Astrocyte (in vitro differentiated cells and primary cell): ENCODE results near the gene COL27A1. TPM values are rescaled to one million over a fixed set of nuclear protein-coding genes. Genes with fewer than 3 reads are reported as not detected.

Experiments used
- DNase-seq: peaks from one replicate; pipeline ENCODE4 v3.0.0-alpha.2; 2010; ENCODE audit warnings: low read depth
- FAIRE-seq: peaks from 2 replicates; lab custom pipeline; 2011; peaks lifted over from hg19 to GRCh38; lab: Jason Lieb, UNC
- H2AFZ ChIP-seq: 2 replicates; pipeline ENCODE4 v1.6.0; 2012; ENCODE audit warnings: low read depth, low read length, inconsistent platforms
- H3K27ac ChIP-seq: 2 replicates; pipeline ENCODE4 v1.5.1; 2011; ENCODE audit warnings: low read depth, low read length, inconsistent platforms
- H3K27me3 ChIP-seq: 2 replicates; pipeline ENCODE4 v1.6.0; 2011; ENCODE audit warnings: low read length, inconsistent platforms; ENCODE audit not compliant: insufficient read depth
- H3K36me3 ChIP-seq: 2 replicates; pipeline ENCODE4 v1.5.1; 2011; ENCODE audit warnings: low read length, inconsistent platforms; ENCODE audit not compliant: insufficient read depth
- H3K4me1 ChIP-seq: 2 replicates; pipeline ENCODE4 v1.5.1; 2011; ENCODE audit warnings: low read length, inconsistent platforms; ENCODE audit not compliant: insufficient read depth
- H3K4me2 ChIP-seq: 2 replicates; pipeline ENCODE4 v1.6.0; 2012; ENCODE audit warnings: low read length, inconsistent platforms
- H3K4me3 ChIP-seq: 2 replicates; pipeline ENCODE4 v1.5.1; 2011; ENCODE audit warnings: low read depth, mild to moderate bottlenecking, low read length, inconsistent platforms; ENCODE audit not compliant: insufficient read depth
- H3K79me2 ChIP-seq: 2 replicates; pipeline ENCODE4 v1.6.0; 2012; ENCODE audit warnings: mild to moderate bottlenecking, low read length, inconsistent platforms; ENCODE audit not compliant: insufficient read depth
- H3K9ac ChIP-seq: 2 replicates; pipeline ENCODE4 v1.6.0; 2012; ENCODE audit warnings: mild to moderate bottlenecking, low read length, inconsistent platforms
- H3K9me3 ChIP-seq: 2 replicates; pipeline ENCODE4 v1.5.1; 2012; ENCODE audit warnings: low read depth, mild to moderate bottlenecking, low read length, inconsistent platforms; ENCODE audit not compliant: insufficient read depth
- H4K20me1 ChIP-seq: 2 replicates; pipeline ENCODE4 v1.6.0; 2012; ENCODE audit warnings: low read length, inconsistent platforms; ENCODE audit not compliant: insufficient read depth
- H3K27ac Mint-ChIP-seq: one replicate; pipeline ENCODE4 v1.8.0; 2021; ENCODE audit warnings: mild to moderate bottlenecking, mixed read lengths; ENCODE audit not compliant: unreplicated experiment
- H3K27me3 Mint-ChIP-seq: one replicate; pipeline ENCODE4 v1.8.0; 2021; ENCODE audit warnings: low read depth, mixed read lengths; ENCODE audit not compliant: unreplicated experiment
- H3K36me3 Mint-ChIP-seq: one replicate; pipeline ENCODE4 v1.8.0; 2021; ENCODE audit warnings: low read depth, mixed read lengths; ENCODE audit not compliant: unreplicated experiment
- H3K4me1 Mint-ChIP-seq: one replicate; pipeline ENCODE4 v1.8.0; 2021; ENCODE audit warnings: low read depth, mixed read lengths; ENCODE audit not compliant: unreplicated experiment
- H3K4me3 Mint-ChIP-seq: one replicate; pipeline ENCODE4 v1.8.0; 2021; ENCODE audit warnings: mild to moderate bottlenecking, moderate library complexity, mixed read lengths; ENCODE audit not compliant: unreplicated experiment
- H3K9me3 Mint-ChIP-seq: one replicate; pipeline ENCODE4 v1.8.0; 2021; ENCODE audit warnings: mild to moderate bottlenecking, mixed read lengths; ENCODE audit not compliant: unreplicated experiment
- EZH2 ChIP-seq: IDR thresholded peaks from 2 replicates; pipeline ENCODE4 v1.6.1; 2012; ENCODE audit warnings: mild to moderate bottlenecking, low read length, inconsistent platforms; ENCODE audit not compliant: insufficient read depth
- total RNA-seq: library from RNA; stranded (reverse); gene quantifications from 2 replicates; pipeline ENCODE4 v1.2.1, GENCODE V29; 2021
- TF ChIP-seq, protein P1 (sequence below): IDR thresholded peaks from 2 replicates; pipeline ENCODE4 v1.5.1; 2011; ENCODE audit warnings: low read depth, mild to moderate bottlenecking, inconsistent platforms, low read length, moderate library complexity; ENCODE audit not compliant: insufficient read depth

The COL27A1 gene
- total RNA-seq, 1 donor from 2014 or later, result 31.2 TPM

- TF ChIP-seq EZH2, result no peak
- TF ChIP-seq, protein P1, sequence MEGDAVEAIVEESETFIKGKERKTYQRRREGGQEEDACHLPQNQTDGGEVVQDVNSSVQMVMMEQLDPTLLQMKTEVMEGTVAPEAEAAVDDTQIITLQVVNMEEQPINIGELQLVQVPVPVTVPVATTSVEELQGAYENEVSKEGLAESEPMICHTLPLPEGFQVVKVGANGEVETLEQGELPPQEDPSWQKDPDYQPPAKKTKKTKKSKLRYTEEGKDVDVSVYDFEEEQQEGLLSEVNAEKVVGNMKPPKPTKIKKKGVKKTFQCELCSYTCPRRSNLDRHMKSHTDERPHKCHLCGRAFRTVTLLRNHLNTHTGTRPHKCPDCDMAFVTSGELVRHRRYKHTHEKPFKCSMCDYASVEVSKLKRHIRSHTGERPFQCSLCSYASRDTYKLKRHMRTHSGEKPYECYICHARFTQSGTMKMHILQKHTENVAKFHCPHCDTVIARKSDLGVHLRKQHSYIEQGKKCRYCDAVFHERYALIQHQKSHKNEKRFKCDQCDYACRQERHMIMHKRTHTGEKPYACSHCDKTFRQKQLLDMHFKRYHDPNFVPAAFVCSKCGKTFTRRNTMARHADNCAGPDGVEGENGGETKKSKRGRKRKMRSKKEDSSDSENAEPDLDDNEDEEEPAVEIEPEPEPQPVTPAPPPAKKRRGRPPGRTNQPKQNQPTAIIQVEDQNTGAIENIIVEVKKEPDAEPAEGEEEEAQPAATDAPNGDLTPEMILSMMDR, result no peak
- no peaks in the 10 kb centered on the region for H3K27me3 Mint-ChIP-seq
- no peak overlapping the region for H3K4me2 ChIP-seq
- no peak overlapping the region for H3K27ac Mint-ChIP-seq
- H3K9me3 ChIP-seq, result no peaks in the 10 kb centered on the region
- H3K27me3 ChIP-seq, result no peaks in the 10 kb centered on the region
- no peak overlapping the region for H2AFZ ChIP-seq
- FAIRE-seq (no peak), DNase-seq (no peak)
- peaks cover 41% of the 10 kb centered on the region for H3K36me3 Mint-ChIP-seq
- no peak overlapping the region for H3K4me3 ChIP-seq
- no peak overlapping the region for H3K4me3 Mint-ChIP-seq
- no peaks in the 10 kb centered on the region for H3K79me2 ChIP-seq
- peaks cover 16% of the 10 kb centered on the region for H4K20me1 ChIP-seq
- no peak overlapping the region for H3K9ac ChIP-seq
- H3K4me1 Mint-ChIP-seq, result peaks cover 12% of the 10 kb centered on the region
- H3K9me3 Mint-ChIP-seq, result peaks cover 4% of the 10 kb centered on the region
- peaks cover 13% of the 10 kb centered on the region for H3K4me1 ChIP-seq
- no peaks in the 10 kb centered on the region for H3K36me3 ChIP-seq
- no peak overlapping the region for H3K27ac ChIP-seq
Measured at GRCh38 chr9:114184866-114185265, 29.5 kb downstream of the COL27A1 start.

- Histone ChIP-seq H3K9me3 (no peaks in the 10 kb centered on the region), H3K36me3 (no peaks in the 10 kb centered on the region), H3K4me2 (no peak overlapping the region), H3K4me3 (no peak overlapping the region), H2AFZ (no peak overlapping the region), H3K9ac (no peak overlapping the region), H3K4me1 (peaks cover 10% of the 10 kb centered on the region), H3K27me3 (no peaks in the 10 kb centered on the region), H4K20me1 (peaks cover 16% of the 10 kb centered on the region), H3K79me2 (no peaks in the 10 kb centered on the region), H3K27ac (no peak overlapping the region)
- Mint-ChIP-seq H3K27ac (no peak overlapping the region), H3K9me3 (peaks cover 10% of the 10 kb centered on the region), H3K27me3 (no peaks in the 10 kb centered on the region), H3K4me3 (no peak overlapping the region), H3K4me1 (peaks cover 10% of the 10 kb centered on the region), H3K36me3 (peaks cover 49% of the 10 kb centered on the region)
- DNase-seq (no peak), FAIRE-seq (no peak)
- TF ChIP-seq, protein P1, result no peak
- TF ChIP-seq EZH2, result no peak
Measured at GRCh38 chr9:114185570-114186490, 30.5 kb downstream of the COL27A1 start.
